Activated CD4-positive, alpha-beta T cell treated with anti-CD3 and anti-CD28 coated beads, Interleukin-2, amount 50 U/mL, for 4 hours (primary cell): ENCODE measurements around the gene SLC9C2.
"Not testable (repeated sequence)": the region's sequence is repeated elsewhere in the genome, so short reads cannot be mapped to it uniquely, and the experiment has no call there.

Experiments
- DNase-seq, 2 experiments: peaks; one replicate each; pipeline ENCODE4 v3.0.0-alpha.2; 2020

Gene SLC9C2

GRCh38 chr1:173520799-173521198, 82.1 kb downstream of the SLC9C2 start:
- DNase-seq = no peak

GRCh38 chr1:173514503-173514902, 88.4 kb downstream of the SLC9C2 start:
- DNase-seq = not testable (repeated sequence)

GRCh38 chr1:173509797-173510196, 93.1 kb downstream of the SLC9C2 start:
- DNase-seq = no peak

GRCh38 chr1:173508541-173508940, 94.3 kb downstream of the SLC9C2 start:
- DNase-seq = no peak

- DNase-seq = no peak
Measured at GRCh38 chr1:173507847-173508209, 95.0 kb downstream of the SLC9C2 start.

- no peak for DNase-seq
Measured at GRCh38 chr1:173507205-173507846, 95.5 kb downstream of the SLC9C2 start.

GRCh38 chr1:173506437-173506836, 96.4 kb downstream of the SLC9C2 start:
- DNase-seq = no peak

GRCh38 chr1:173505391-173505790, 97.5 kb downstream of the SLC9C2 start:
- DNase-seq = no peak

DNA sequence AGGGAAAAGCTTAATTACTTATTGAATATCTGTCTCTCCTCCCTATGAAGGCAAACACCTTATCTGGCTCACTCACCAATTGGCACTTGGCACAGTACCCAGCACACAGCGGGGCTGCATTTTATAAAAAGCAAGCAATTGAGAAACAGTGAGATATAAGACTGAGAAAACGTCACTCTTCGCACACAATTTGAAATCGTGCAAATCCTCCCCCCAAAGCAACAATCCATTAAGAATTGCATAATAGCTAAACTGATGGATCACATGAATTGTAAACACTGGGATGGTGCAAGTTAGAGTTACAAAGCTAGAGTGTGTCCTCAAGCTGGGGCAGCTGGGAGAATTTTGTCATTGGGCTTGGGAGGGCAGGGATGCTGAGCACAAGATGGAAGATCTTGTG, 98.6 kb downstream of the SLC9C2 start:
- no peak for DNase-seq

DNA sequence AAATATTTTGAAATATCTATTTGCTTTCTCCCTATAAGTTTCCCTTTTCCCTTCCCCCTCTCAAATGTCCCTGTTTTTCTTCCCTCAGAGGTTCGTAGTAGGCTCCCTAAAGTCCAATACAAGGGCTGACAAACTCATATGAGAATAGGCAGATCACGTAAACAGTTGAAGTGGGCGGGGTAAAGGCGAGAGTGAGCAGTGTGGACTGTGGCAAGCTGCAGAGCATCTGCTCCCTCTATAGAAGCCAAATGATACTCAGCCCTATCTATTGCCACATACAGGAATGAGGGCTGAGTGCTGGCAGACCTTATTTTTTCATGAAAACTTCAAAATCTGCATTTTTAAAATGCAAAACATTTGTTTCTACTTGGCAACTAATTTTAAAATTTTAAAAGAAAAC, 99.5 kb downstream of the SLC9C2 start:
- no peak for DNase-seq

GRCh38 chr1:173502104-173502503, 100.8 kb downstream of the SLC9C2 start:
- DNase-seq = no peak

DNA sequence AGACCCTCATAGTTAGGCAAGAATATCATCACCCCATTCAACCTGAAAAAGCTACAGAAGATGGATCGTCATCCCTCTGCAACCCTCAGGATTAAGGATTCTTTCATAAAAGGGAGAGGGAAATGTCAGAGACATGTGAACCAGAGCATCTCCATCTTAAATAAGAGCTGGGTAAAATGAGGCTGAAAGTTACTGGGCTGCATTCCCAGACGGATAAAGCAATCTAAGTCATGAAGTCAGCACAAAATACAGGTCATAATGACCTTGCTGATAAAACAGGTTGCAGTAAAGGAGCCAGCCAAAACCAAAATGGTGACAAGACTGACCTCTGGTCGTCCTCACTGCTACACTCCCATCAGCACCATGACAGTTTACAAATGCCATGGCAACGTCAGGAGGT, 103.1 kb downstream of the SLC9C2 start:
- no peak for DNase-seq

DNA sequence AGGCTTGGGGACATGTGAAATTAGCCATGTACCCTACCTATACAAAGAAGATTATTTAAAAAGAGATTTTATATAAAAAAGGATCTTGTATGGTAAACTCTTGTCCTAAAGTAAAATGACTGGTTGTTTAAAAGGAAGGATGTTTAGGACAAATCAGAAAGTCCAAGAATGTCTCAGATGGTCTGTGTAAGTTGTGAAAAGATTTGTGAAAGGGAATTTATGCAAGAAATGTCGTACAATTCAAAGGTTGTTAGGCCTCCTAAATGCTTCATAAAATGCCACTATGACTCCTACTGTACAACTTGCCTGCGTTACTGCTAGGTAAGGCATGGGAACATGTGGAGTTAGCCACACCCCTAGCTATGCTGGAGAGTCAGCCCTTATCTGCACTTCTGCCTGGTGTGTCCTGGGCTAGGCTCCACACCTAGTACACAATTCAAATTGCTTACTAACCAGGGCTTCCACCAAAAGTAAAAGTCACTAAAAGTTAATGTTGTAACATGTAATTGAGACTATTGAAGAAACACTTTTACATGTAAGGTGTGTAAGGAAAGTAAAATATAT, 106.0 kb downstream of the SLC9C2 start:
- DNase-seq = no peak

DNA sequence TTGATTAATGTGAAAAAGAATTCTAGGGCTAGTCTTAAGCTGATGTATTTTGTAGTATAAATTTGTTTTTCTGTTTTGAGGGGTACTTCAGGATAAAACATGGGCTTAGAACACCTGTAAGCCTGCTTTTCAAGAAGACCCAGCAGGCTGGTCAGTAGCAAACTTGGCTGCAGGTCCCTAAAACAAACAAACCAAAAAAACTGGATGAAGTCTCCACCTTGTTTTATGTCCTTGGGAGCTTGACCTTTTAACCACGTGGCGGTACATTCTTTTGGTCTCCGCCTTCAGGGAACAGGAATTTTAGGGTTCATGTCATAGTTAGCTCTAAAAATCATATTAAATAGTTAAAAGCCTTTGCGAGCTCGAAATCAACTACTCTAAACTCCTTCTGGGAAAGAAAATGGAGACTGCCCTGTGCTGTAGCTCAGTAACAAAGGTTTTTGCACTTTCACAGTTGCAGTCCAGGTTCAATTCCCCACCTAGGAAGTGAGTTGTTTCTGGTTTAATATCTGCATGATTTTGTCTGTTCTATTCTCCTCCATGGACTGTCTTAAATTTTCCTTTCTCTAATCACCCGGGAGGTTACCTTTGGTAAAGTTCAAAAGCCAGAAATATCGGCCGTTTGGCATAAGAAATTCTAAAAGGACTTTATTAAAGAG, 107.1 kb downstream of the SLC9C2 start:
- no peak for DNase-seq

GRCh38 chr1:173493125-173493524, 109.7 kb downstream of the SLC9C2 start:
- not testable (repeated sequence) for DNase-seq

DNA sequence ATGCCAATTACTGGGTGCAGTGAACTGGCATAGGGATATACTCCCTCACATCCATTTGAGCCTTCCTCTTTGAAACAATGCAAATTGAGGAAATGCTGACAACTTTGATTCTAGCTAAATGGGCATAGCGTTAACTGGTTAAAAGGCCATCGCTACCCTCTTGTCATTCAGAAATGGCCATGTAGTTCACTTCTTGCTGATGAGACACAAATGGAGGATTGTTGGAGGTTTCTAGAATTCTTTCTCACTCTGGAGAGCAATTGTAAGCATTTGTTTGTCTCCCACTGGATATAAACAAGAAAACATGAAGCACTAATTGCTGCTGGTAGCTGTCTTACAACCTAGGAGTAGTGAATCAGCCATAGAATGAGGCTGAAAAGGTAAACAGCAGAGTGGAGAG, 111.4 kb downstream of the SLC9C2 start:
- DNase-seq = no peak

GRCh38 chr1:173489929-173490328, 112.9 kb downstream of the SLC9C2 start:
- DNase-seq = no peak

DNA sequence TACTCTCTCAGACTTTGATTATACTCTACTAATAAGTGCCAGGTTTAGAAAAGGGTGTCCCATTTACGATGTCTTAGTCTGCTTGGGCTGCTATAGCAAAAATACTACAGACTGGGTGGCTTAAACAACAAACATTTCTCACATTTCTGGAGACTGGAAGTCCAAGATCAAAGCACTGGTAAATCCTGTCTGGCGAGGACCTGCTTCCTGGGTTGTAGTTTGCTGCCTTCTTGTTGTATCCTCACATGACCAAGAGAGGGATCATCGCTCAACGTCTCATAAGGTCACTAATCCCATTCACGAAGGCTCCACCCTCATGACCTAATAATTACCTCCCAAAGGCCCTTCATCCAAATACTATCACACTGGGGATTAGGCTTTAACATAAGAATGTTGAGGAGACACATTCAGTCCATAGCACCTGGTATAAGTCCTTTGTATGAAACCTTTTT, 113.7 kb downstream of the SLC9C2 start:
- no peak for DNase-seq

DNA sequence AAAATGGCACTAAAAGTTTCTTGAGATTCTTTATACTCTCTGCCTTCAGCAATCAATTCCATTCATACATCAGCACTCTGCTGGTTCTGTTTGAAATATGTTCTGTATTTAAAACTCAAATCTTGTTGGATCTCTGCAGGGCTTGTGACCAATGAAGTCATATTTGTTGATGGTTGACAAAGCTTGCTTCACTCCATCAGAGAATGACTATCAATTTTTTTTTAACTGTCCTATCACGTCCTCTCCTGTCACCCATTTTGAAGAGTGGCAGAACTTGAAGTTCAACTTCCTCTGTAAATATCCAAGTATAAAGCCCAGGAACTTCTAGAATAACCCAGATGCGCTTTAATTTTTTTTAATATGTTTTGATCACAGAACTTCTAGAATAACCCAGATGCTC, 114.9 kb downstream of the SLC9C2 start:
- no peak for DNase-seq

DNA sequence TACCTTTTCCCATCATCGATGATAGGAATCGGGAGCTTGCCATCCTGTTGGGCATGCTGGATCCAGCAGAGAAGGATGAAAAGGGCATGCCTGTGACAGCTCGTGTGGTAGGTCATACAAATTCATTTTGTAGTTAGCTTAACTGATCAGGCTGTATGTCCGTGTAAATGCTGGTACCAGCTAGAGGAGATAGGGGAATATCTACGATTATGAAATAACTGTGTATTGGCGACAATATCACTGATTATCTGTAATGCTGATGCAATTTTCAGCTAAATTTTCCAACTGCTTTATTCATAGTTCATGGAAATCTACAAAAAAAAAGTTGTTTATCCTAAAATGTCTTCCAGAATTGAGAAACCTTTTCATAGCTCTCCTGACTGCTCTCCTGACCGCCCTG, 117.5 kb downstream of the SLC9C2 start:
- DNase-seq = no peak

GRCh38 chr1:173484276-173484675, 118.6 kb downstream of the SLC9C2 start:
- DNase-seq = no peak

DNA sequence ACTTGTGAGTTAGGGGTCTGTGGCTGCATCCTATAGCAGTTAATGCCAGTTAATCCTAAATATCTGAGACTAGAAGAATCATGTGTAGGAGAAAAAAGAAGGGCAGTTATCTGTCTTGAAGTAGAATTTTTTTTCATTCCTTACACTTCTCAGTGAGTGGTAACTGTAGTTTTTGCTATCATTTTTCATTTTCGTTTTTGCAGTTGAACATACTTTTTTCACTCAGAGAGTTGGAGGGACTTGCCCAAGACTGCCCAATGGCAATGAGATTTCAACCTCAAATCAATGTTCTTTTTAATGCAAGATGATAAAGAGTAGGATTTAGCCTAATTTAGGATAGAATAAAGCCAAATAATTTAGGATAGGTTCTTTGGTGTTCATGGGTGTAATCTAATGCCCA, 120.2 kb downstream of the SLC9C2 start:
- DNase-seq = no peak

DNA sequence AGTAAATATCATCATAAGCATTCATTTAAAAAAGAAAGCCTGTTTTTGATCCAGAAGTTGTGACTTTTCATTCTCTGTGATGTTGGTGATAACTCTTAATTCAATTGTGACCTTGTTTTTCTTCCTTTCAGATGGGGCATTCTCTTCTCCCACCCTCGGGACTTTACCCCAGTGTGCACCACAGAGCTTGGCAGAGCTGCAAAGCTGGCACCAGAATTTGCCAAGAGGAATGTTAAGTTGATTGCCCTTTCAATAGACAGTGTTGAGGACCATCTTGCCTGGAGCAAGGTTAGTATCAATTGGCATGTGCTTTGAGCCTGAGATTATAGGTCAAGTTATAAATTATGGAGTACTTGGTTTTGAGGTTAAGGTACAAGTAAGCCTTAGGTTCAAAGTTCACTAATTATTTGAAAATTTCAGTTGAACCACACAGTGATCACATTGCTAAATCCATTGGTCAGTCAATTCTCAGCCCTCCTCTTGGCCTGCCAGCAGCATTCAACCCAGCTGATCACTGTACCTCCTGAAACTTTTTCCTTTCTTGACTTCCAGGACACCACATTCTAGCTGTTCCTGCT, 121.6 kb downstream of the SLC9C2 start:
- no peak for DNase-seq

- DNase-seq = no peak
Measured at GRCh38 chr1:173479649-173480048, 123.2 kb downstream of the SLC9C2 start.
